GM12878 (cell line): ENCODE measurements around the gene ADAP1. TPM values are rescaled to one million over a fixed set of nuclear protein-coding genes. Genes with fewer than 3 reads are reported as not detected.
A peak's percentile ranks its signal among the peaks of the same experiment; 100 is the strongest.

Experiments
- CBFB ChIP-seq: IDR thresholded peaks from 2 replicates; pipeline ENCODE4 v1.6.1; 2016; ENCODE audit warnings: antibody characterized with exemption, low read depth
- EGR1 ChIP-seq, 2 experiments: IDR thresholded peaks; 1 replicate in 1 of 2; 2 replicates in 1 of 2; pipeline ENCODE4 v1.6.1; 2011 to 2012; ENCODE audit warnings: low read depth in 2 of 2, low read length in 2 of 2, borderline replicate concordance in 1 of 2, mild to moderate bottlenecking in 1 of 2, moderate library complexity in 1 of 2
- JUNB ChIP-seq: IDR thresholded peaks from 2 replicates; pipeline ENCODE4 v1.6.1; 2016; ENCODE audit warnings: antibody characterized with exemption, mild to moderate bottlenecking
- MAX ChIP-seq: IDR thresholded peaks from 2 replicates; pipeline ENCODE4 v1.6.1; 2012; ENCODE audit warnings: low read depth, low read length, improper control_type of control experiment
- MTA2 ChIP-seq: fragments of 450-650 bp; IDR thresholded peaks from 2 replicates; pipeline ENCODE4 v1.6.1; 2016; ENCODE audit warnings: low read depth, mild to moderate bottlenecking, moderate library complexity
- MYC ChIP-seq: IDR thresholded peaks from 2 replicates; pipeline ENCODE4 v1.6.1; 2011; ENCODE audit warnings: mild to moderate bottlenecking, low read length, moderate library complexity, inconsistent platforms; ENCODE audit not compliant: insufficient read depth, insufficient replicate concordance, insufficient read length, severe bottlenecking
- NFXL1 ChIP-seq: fragments of 450-650 bp; IDR thresholded peaks from 2 replicates; pipeline ENCODE4 v1.6.1; 2017; ENCODE audit warnings: antibody characterized with exemption, mild to moderate bottlenecking, borderline replicate concordance
- NFYB ChIP-seq: IDR thresholded peaks from 2 replicates; pipeline ENCODE4 v1.6.1; 2011; ENCODE audit warnings: low read depth, mild to moderate bottlenecking, low read length, improper control_type of control experiment, moderate library complexity; ENCODE audit not compliant: insufficient read depth
- NR2C1 ChIP-seq: fragments of 450-650 bp; IDR thresholded peaks from 2 replicates; pipeline ENCODE4 v1.6.1; 2017; ENCODE audit warnings: antibody characterized with exemption, mild to moderate bottlenecking, moderate library complexity
- NR2F1 ChIP-seq: fragments of 450-650 bp; conservative IDR thresholded peaks from 2 replicates; pipeline ENCODE4 v1.6.1; 2017; ENCODE audit warnings: mild to moderate bottlenecking
- POLR2AphosphoS2 ChIP-seq: IDR thresholded peaks from 2 replicates; pipeline ENCODE4 v1.6.1; 2011; ENCODE audit warnings: low read depth, mild to moderate bottlenecking, low read length, improper control_type of control experiment, moderate library complexity
- RAD51 ChIP-seq: fragments of 450-650 bp; IDR thresholded peaks from 2 replicates; pipeline ENCODE4 v1.6.1; 2016; ENCODE audit warnings: moderate library complexity, mild to moderate bottlenecking, inconsistent platforms
- RCOR1 ChIP-seq: conservative IDR thresholded peaks from 2 replicates; pipeline ENCODE4 v1.6.1; 2012; ENCODE audit warnings: low read depth, low read length, improper control_type of control experiment
- RFX5 ChIP-seq: IDR thresholded peaks from 2 replicates; pipeline ENCODE4 v1.6.1; 2011; ENCODE audit warnings: low read depth, low read length, improper control_type of control experiment
- SIX5 ChIP-seq: IDR thresholded peaks from 2 replicates; pipeline ENCODE4 v1.6.1; 2011; ENCODE audit warnings: mild to moderate bottlenecking, low read depth, low read length, moderate library complexity; ENCODE audit not compliant: severe bottlenecking
- SREBF1 ChIP-seq: IDR thresholded peaks from 2 replicates; pipeline ENCODE4 v1.6.1; 2012; ENCODE audit warnings: mild to moderate bottlenecking, low read length
- SUPT20H ChIP-seq: IDR thresholded peaks from 2 replicates; pipeline ENCODE4 v1.6.1; 2011; ENCODE audit warnings: low read depth, mild to moderate bottlenecking, low read length, moderate library complexity, borderline replicate concordance; ENCODE audit not compliant: control insufficient read depth
- TCF7 ChIP-seq: IDR thresholded peaks from 2 replicates; pipeline ENCODE4 v1.6.1; 2014; ENCODE audit warnings: antibody characterized with exemption, borderline replicate concordance
- USF2 ChIP-seq: IDR thresholded peaks from 2 replicates; pipeline ENCODE4 v1.6.1; 2011; ENCODE audit warnings: low read depth, low read length, improper control_type of control experiment, borderline replicate concordance
- YY1 ChIP-seq: IDR thresholded peaks from 2 replicates; pipeline ENCODE4 v1.6.1; 2011; ENCODE audit warnings: low read depth, mild to moderate bottlenecking, low read length
- ZBTB4 ChIP-seq: fragments of 450-650 bp; formaldehyde crosslinking; IDR thresholded peaks from 2 replicates; pipeline ENCODE4 v1.4.0; 2022; ENCODE audit warnings: mild to moderate bottlenecking, moderate library complexity
- ZNF207 ChIP-seq: fragments of 450-650 bp; IDR thresholded peaks from 2 replicates; pipeline ENCODE4 v1.6.1; 2014; ENCODE audit warnings: antibody characterized with exemption, mild to moderate bottlenecking, borderline replicate concordance
- ZNF217 ChIP-seq: fragments of 450-650 bp; IDR thresholded peaks from 2 replicates; pipeline ENCODE4 v1.6.1; 2017; ENCODE audit warnings: antibody characterized with exemption, mild to moderate bottlenecking
- ZNF24 ChIP-seq: fragments of 450-650 bp; IDR thresholded peaks from 2 replicates; pipeline ENCODE4 v1.6.1; 2017; ENCODE audit warnings: antibody characterized with exemption, mild to moderate bottlenecking
- polyA plus RNA-seq, 11 experiments: library from polyadenylated mRNA; depleted of rRNA in 4 of 11; unstranded in 6 of 11; stranded (reverse) in 5 of 11; fragments of >200 nt; fragmentation: Nextera tagmentation in 4 of 11; fragmentation: Illumina TruSeq in 1 of 11; extraction: Ambion mirVana in 4 of 11; extraction: Trizol in 1 of 11; gene quantifications; 1 replicate in 1 of 11; 2 replicates in 10 of 11; pipeline versions ENCODE4 v1.2.1 to v1.2.3, GENCODE V29; 2011 to 2016; ENCODE audit warnings: inconsistent platforms in 2 of 11, missing spikeins in 2 of 11, low read depth in 1 of 11
- total RNA-seq, 4 experiments: library from RNA; depleted of rRNA in 3 of 4; stranded (reverse); fragments of >200 nt in 3 of 4; fragmentation: Illumina TruSeq in 1 of 4; extraction: Trizol in 1 of 4; gene quantifications; 2 replicates each; pipeline versions ENCODE4 v1.2.1 to v1.2.3, GENCODE V29; 2013 to 2021
- TF ChIP-seq, protein P1 (sequence below): IDR thresholded peaks from 2 replicates; pipeline ENCODE4 v1.6.1; 2011; ENCODE audit warnings: borderline replicate concordance, low read depth, mild to moderate bottlenecking, moderate library complexity, mixed read lengths, low read length; ENCODE audit not compliant: insufficient read depth; ENCODE audit errors: extremely low read length

The ADAP1 gene
- total and polyA plus RNA-seq, 10 of the 15 experiments (the other 5 are each of a cell fraction or from before 2014, with no cell fraction given) = 0.22 to 44.2 (median 22.0) TPM; not detected in 1

DNA sequence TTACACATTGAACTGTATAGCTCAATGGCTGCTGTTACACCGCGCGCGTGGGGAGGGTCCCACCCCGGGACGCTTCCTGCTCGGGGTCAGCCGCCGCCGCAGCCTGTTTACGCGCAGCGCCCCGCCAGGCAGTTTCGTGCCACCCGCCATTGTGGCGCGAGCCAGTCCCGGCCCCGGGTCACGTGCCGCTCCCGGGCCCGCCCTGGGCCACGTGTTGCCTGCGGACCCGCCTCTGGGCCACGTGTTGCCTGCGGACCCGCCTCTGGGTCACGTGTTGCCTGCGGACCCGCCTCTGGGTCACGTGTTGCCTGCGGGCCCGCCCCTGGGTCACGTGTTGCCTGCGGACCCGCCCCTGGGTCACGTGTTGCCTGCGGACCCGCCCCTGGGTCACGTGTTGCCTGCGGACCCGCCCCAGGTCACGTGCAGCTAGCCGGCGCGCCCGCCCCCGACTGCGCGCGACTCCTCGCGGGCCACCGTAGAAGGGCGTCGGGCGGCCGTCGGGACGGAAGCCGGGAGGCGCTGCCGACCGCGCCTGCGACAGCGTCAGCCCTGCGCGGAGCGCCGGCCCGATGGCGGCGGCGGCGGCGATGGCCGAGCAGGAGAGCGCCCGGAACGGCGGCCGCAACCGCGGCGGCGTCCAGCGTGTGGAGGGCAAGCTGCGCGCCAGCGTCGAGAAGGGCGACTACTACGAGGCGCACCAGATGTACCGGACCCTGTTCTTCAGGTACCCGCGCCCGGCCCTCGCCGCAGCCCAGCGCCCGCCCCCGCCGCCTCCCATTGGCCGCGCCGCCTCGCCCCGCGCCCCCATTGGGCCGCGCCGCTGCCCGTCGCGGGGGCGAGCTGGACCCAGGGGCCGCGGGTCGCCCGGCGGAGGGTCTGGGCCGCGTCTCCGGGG lies 78.2 kb downstream of the ADAP1 start, which contains the start of gene GET4 (continued):
- TF ChIP-seq NFXL1 (peak; percentile 69; the same call in 1 of the 2 replicates), SREBF1 (peak; percentile 89), ZNF24 (peak; percentile 58; the same call in 1 of the 2 replicates), ZBTB4 (0 out of 2 replicates have a peak, but pooled peaks have one; percentile 70), RFX5 (0 out of 2 replicates have a peak, but pooled peaks have one; percentile 2), MTA2 (no peak), SUPT20H (no peak), TCF7 (no peak), YY1 (peak; percentile 92), RAD51 (peak; percentile 99), ZNF217 (peak; percentile 81; the same call in 1 of the 2 replicates), SIX5 (peak; percentile 52), EGR1 (IDR thresholded peaks at IDR 0.05; ENCODE audit: borderline replicate concordance in 1 of 2, low read depth in 2 of 2, low read length in 2 of 2) (peak; percentile 82 to 83), POLR2AphosphoS2 (peak; percentile 78), ZNF207 (peak; percentile 85), NFYB (peak; percentile 97), USF2 (peak; percentile 99), NR2C1 (peak; percentile 38), CBFB (no peak), RCOR1 (peak; percentile 82; the same call in 1 of the 2 replicates), NR2F1 (peak; percentile 67), JUNB (no peak), MAX (peak; percentile 100), MYC (peak; percentile 72)
- TF ChIP-seq, protein P1, sequence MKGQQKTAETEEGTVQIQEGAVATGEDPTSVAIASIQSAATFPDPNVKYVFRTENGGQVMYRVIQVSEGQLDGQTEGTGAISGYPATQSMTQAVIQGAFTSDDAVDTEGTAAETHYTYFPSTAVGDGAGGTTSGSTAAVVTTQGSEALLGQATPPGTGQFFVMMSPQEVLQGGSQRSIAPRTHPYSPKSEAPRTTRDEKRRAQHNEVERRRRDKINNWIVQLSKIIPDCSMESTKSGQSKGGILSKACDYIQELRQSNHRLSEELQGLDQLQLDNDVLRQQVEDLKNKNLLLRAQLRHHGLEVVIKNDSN = peak; percentile 100
